Stimulated activated CD8-positive, alpha-beta memory T cell treated with anti-CD3 and anti-CD28 coated beads, Interleukin-15, amount 100 ng/mL, for 1 hour (primary cell): ENCODE measurements around the gene GFPT2.
"Not testable (repeated sequence)": the region's sequence is repeated elsewhere in the genome, so short reads cannot be mapped to it uniquely, and the experiment has no call there.

ENCODE experiments used
- DNase-seq: peaks from one replicate; pipeline ENCODE4 v3.0.0-alpha.2; 2020; ENCODE audit warnings: low read depth

Gene GFPT2

GRCh38 chr5:180304431-180305375 lies 48.4 kb downstream of the GFPT2 start:
- no peak for DNase-seq

DNA sequence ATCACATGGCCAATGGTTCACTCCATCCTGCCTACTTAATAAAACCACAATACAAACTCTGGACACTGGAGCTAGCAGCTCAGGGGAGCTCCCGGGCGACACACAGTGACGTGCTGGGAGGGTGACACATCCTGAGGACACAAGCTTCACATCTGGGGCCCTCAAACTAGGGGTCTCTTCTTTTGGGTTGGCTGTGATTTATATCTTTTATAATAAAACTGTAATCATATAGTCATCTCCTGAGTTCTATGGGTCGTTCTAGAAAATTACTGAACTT lies 49.2 kb downstream of the GFPT2 start:
- no peak for DNase-seq

DNA sequence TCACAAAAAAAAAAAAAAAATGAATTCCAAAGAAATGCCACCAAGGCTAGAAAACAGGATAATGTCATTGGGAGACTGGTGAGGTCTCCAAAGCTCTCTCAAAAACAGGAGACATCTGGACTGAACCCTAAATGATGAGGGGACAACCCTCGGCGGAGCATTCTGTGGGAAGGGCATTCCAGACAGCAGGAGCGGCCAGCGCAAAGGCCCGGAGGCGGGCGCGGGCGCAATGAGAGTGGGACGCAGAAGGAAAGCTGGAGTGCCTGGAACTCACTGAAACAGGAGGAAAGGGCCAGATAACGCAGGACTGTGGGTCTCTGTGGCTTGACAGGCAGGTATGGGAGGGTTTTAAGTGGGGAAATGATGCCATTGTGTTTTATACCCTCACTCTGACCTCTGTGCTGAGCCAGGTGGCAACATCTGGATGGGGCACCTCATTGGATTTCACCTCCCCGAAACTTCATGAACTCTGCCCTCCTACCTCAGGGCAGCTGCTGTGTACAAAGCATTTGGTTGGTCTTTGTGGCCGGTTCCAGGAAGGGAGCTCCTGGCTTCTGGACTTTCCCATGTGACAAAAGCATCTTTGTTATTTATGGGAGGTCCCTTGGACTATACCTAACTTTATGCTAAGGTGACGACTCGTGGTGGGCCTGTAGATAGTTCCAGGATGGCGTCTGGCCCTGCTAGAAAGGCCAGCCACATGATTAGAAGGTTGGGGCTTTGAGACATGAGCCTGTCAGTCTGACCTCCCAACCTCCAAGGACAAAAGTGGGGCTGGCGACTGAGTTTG lies 49.7 kb downstream of the GFPT2 start:
- no peak for DNase-seq

GRCh38 chr5:180302256-180302655 lies 50.9 kb downstream of the GFPT2 start:
- no peak for DNase-seq

DNA sequence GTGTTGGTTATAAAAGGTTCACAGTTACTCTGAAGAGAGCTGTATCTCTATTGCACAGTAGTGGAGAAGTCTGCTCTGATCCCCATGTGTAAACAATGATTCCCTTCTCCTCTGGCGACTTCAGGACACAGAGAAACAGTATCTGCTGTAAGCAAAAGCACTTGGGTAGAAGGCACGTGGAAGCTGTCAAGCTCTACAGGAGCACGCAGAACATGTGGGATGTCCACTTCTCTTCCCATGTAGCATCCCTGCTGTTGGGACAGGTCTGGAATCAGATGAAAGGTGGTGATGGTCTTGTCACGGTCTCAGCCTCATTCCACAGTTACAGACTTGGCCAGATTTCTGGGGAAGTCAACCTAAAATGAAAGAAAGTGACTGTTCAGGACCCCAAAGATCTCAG lies 51.9 kb downstream of the GFPT2 start:
- no peak for DNase-seq

GRCh38 chr5:180299526-180299925 lies 53.6 kb downstream of the GFPT2 start:
- DNase-seq, result no peak

GRCh38 chr5:180299014-180299413 lies 54.1 kb downstream of the GFPT2 start:
- DNase-seq, result not testable (repeated sequence)

- no peak for DNase-seq
Observed at GRCh38 chr5:180297587-180298282, 55.4 kb downstream of the GFPT2 start.

- DNase-seq, result no peak
Observed at GRCh38 chr5:180296771-180297170, 56.4 kb downstream of the GFPT2 start.

DNA sequence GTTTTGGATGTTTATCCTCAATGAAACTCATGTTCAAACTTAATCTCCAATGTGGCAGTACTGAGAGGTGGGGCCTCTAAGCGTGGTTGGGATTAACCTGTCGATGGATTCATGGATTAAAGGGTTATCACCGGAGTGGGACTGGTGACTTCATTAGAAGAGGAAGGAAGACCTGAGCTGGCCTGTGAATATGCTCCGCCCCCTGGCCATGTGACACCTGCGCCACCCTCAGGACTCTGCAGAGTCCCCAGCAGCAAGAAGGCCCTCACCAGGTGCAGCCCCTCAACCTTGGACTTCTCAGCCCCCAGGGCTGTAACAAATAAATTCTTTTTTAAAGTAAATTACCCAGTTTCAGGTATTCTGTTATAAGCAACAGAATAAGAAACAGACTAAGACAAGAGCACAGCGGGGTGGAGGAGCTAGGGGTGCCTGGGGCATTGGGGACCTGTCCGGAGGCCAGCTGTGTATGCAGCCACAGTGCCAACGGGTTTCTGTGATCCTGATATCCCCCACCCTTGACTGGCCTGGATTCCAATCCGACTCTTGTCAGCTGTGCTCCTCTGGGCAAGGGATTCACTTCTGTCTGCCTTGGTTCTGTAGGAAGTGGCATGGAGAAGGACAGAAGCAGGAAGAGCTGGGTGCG lies 58.1 kb downstream of the GFPT2 start:
- no peak for DNase-seq

DNA sequence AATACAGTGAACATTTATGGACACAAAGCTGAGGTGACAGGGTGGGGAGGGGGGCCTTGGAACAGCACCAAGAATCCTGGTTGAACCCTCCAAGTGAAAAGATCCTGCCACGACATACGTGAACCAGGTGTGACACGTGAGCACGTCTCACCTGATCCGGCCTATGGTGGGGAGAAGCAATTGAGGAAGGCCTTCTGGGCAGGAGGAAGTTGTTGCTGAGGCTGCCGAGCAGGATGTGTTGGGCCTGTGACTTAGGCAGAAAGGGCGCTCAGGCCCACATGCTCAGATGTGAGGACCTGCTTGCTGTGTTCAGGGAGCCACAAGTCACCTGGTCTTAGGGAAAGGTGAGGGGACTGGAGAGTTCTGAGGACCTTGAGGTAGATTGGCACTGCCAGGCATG lies 58.7 kb downstream of the GFPT2 start:
- no peak for DNase-seq

DNA sequence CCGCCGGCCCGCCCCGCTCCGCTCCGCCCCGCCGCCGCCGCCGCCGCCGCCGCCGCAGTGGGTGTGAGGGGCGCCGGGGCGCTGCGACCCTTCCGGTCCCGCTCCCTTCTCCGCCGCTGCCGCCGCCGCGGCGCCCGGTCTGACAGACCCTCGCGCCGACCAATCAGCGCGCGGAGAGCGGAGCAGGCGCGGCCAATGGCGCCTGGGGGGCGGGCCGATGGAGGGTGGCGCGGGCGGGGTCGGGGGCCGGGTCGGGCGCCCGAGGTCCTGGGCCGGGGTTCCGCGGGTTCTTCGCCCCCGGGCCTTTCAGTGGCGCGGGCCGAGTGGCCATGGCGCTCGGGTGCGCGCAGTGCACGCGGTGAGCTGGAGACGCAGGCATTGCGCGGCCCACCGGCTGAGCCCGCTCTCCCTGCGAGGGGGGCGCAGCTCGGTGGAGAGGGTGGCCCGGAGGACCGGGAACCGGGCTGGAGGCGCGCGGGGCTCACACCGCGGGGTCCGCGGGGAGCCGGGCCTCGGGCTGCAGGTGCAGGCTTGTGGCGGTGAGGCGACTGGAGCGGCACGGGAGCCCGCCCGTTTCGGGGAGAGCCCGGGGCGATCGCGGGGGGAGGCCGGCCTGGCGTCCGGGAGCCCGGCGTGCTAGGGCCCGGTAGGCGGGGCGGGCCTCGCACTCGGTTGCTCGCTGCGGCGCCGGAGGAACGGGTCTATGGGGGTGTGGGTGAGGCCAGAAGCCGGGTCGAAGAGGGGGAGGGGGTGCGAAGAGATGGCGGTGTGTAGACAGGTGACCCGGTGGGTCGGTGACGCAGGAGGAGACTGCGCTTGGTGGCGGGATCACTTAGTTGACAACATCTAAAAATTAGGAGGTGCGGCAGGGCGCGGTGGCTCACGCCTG lies 60.9 kb downstream of the GFPT2 start, which contains the start of gene MAPK9:
Gene MAPK9, minus strand, starts transcription at position 141 of the 889 bp plus-strand sequence. CDS start 11,522 bp downstream, outside the sequence.
- DNase-seq, result peak; percentile 64

DNA sequence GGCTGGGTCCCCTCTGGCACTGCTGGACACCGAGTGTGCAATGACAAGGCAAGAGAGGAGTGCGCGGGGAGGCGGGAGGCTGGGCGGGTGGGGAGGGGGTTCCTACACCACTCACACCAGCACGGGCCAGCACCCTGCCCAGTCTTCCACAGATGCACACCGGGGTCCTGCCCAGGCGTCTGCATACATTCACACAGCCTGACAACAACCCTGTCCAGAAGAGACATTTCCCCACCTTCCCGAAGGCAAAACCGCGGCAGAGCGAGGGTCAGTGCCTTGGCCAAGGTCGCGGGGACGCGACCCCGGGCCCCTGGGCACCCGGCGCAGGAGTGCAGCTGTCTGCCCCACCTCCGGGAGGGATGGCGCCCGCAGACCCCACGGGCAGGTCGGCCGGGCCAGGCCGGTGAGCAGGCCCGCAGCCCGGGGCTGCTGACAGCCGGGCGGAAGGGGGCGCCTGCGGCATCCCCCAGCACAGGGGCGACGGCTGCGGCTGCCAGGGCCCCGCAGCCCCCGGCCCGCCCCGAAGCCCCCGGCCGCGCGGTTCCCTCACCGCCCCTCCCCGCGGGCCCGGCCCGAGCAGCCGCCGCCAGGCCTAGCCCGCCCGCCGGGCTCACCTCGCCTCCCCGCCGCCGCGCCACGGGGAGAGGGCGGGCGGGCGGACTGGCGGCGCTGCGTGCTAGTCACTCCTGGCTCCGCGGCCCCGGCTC lies 61.7 kb downstream of the GFPT2 start:
- no peak for DNase-seq

DNA sequence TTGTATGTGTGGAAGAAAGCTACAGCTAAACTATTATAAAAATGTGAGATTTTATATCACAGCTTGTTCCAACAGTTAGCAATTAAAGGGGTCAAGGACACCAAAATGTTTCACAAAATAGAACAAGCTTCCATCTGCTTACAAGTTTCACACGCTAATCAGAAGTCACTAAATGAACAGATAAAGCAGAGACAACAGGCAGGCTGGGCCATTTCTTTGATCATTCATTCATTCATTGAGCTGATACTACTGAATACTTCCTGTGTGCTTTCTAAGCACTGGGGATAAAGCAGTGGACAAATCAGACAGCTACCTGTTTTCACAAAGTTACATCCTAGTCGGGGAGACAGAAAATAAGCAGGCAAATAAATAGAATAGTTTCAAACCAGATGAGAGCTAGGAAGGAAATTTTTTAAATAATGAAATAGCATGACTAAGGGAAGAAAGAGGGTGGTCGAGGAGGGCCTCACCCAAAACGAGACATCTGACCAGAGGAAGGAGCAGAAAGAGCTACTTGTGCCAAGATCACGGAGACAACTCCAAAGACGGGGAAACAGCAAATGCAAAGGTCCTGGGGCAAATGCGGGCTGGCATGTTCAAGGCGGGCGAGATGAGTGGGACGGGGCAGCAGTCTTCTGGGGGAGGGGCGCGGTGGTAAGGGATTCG lies 62.4 kb downstream of the GFPT2 start:
- DNase-seq, result no peak

- DNase-seq, result no peak
Observed at GRCh38 chr5:180289966-180290365, 63.2 kb downstream of the GFPT2 start.

GRCh38 chr5:180289433-180289832 lies 63.7 kb downstream of the GFPT2 start:
- no peak for DNase-seq

DNA sequence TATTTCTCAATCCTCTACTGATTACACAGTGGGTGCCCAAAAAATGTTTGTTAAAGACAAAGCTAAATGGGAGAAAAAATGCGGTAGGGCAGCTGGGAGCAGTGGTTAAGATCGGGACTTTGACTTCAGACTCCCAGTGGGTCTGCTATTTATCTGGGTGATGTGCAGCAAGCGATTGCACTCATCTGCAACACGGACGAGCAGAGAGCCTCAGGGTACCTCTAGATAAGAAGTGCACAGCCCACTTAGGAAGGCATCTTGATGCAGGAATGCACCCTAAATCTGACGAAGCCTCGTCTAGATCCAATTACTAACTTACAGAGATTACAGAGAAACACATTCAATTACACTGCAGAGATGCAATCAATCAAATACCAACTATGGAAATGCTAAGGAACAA lies 65.3 kb downstream of the GFPT2 start:
- no peak for DNase-seq

GRCh38 chr5:180287404-180287803 lies 65.7 kb downstream of the GFPT2 start:
- DNase-seq, result no peak

DNA sequence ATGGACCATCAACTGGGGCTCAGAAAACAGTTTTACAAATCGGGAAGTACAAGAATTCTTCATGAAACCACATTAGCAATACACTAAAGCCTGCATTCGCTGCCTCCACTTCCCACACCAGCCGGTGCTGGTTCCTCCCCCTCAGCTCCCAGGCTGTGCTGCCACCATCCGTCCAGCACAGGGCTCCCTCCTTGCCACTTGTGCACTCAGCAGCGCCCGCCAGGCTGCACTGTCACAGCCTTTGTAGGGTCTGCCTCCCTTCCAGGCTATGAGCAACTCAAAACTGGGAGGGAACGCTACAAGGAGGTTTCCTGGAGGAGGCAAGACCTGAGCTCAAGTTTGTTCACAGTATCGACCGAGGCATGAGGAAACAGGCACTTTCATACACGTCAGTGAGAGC lies 69.0 kb downstream of the GFPT2 start:
- DNase-seq, result no peak
